Osteocyte (in vitro differentiated cells): Measurements from ENCODE around the gene CTRB1. TPM values are rescaled to one million over a fixed set of nuclear protein-coding genes. Genes with fewer than 3 reads are reported as not detected.

Experiments used
- DNase-seq: peaks from one replicate; pipeline ENCODE4 v3.0.0; 2021; ENCODE audit warnings: mixed read lengths; ENCODE audit not compliant: unreplicated experiment; ENCODE audit errors: extremely low spot score
- H3K27ac Mint-ChIP-seq: one replicate; pipeline ENCODE4 v1.8.0; 2021; ENCODE audit warnings: mild to moderate bottlenecking, mixed read lengths; ENCODE audit not compliant: unreplicated experiment
- H3K27me3 Mint-ChIP-seq: one replicate; pipeline ENCODE4 v1.8.0; 2021; ENCODE audit warnings: mixed read lengths; ENCODE audit not compliant: unreplicated experiment
- H3K36me3 Mint-ChIP-seq: one replicate; pipeline ENCODE4 v1.8.0; 2021; ENCODE audit warnings: mixed read lengths; ENCODE audit not compliant: unreplicated experiment
- H3K4me1 Mint-ChIP-seq: one replicate; pipeline ENCODE4 v1.8.0; 2021; ENCODE audit warnings: mixed read lengths; ENCODE audit not compliant: unreplicated experiment
- H3K4me3 Mint-ChIP-seq: one replicate; pipeline ENCODE4 v1.8.0; 2021; ENCODE audit warnings: mild to moderate bottlenecking, moderate library complexity, mixed read lengths; ENCODE audit not compliant: unreplicated experiment
- H3K9me3 Mint-ChIP-seq: one replicate; pipeline ENCODE4 v1.8.0; 2021; ENCODE audit warnings: mixed read lengths; ENCODE audit not compliant: unreplicated experiment
- total RNA-seq: library from RNA; stranded (reverse); gene quantifications from 2 replicates; pipeline ENCODE4 v1.2.1, GENCODE V29; 2021
- TF ChIP-seq, protein P1 (sequence below): fragments of 200-600 bp; sonication (generic); IDR thresholded peaks from 2 replicates; pipeline ENCODE4 v1.5.0; 2021; ENCODE audit warnings: antibody characterized with exemption, mild to moderate bottlenecking, moderate library complexity

CTRB1 gene
- total RNA-seq, 1 donor from 2014 or later = not detected

DNA sequence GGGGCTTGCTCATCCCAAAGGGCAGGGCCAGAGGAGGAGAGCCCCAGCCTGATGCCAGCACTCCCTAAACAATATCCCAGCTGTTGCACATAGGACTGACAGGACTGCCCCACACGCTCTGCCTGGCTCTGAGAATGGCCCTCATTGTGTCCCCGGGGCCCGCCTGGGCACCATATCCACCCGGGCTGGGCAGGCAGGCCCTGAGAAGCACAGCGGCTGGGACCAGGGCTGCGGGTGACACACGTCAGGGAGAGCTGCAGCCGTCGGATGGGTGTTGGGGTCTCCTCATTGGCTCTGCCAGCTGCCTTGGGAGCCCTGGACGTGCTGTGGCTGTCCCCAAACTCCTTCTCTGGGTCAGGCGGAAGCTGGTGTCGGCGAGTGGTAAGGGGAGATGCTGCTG lies 28.5 kb downstream of the CTRB1 start:
- peaks cover 6% of the 10 kb centered on the region for H3K36me3 Mint-ChIP-seq
- H3K4me3 Mint-ChIP-seq = no peak overlapping the region
- no peaks in the 10 kb centered on the region for H3K27me3 Mint-ChIP-seq
- peaks cover 83% of the 10 kb centered on the region for H3K4me1 Mint-ChIP-seq
- DNase-seq = no peak
- H3K9me3 Mint-ChIP-seq = no peaks in the 10 kb centered on the region
- TF ChIP-seq, protein P1, sequence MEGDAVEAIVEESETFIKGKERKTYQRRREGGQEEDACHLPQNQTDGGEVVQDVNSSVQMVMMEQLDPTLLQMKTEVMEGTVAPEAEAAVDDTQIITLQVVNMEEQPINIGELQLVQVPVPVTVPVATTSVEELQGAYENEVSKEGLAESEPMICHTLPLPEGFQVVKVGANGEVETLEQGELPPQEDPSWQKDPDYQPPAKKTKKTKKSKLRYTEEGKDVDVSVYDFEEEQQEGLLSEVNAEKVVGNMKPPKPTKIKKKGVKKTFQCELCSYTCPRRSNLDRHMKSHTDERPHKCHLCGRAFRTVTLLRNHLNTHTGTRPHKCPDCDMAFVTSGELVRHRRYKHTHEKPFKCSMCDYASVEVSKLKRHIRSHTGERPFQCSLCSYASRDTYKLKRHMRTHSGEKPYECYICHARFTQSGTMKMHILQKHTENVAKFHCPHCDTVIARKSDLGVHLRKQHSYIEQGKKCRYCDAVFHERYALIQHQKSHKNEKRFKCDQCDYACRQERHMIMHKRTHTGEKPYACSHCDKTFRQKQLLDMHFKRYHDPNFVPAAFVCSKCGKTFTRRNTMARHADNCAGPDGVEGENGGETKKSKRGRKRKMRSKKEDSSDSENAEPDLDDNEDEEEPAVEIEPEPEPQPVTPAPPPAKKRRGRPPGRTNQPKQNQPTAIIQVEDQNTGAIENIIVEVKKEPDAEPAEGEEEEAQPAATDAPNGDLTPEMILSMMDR = no peak
- H3K27ac Mint-ChIP-seq = peak overlapping the region; percentile 98

DNA sequence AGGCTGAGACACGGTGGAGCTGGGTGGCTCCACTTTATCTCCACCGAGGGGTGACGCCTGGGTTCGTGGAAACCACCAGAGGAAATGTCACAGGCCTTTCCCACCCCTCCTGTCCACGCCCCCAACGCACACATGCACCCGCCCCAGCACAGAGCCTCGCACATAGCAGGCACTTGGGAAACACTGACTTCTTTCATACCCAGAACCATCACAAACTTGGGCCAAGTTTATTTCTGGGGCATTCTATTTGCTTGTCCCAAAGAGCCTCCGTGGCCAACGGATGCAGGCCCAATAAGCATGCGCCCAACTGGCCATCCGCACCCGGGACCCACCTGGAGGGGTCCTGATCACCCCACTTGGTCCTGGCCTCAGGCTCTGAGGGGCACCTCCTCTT lies 29.4 kb downstream of the CTRB1 start:
- H3K27me3 Mint-ChIP-seq = no peaks in the 10 kb centered on the region
- H3K4me3 Mint-ChIP-seq = peak overlapping the region; percentile 59
- H3K4me1 Mint-ChIP-seq = peaks cover 85% of the 10 kb centered on the region
- DNase-seq = no peak
- no peaks in the 10 kb centered on the region for H3K36me3 Mint-ChIP-seq
- TF ChIP-seq, protein P1 = no peak
- no peaks in the 10 kb centered on the region for H3K9me3 Mint-ChIP-seq
- peak overlapping the region; percentile 98 for H3K27ac Mint-ChIP-seq

DNA sequence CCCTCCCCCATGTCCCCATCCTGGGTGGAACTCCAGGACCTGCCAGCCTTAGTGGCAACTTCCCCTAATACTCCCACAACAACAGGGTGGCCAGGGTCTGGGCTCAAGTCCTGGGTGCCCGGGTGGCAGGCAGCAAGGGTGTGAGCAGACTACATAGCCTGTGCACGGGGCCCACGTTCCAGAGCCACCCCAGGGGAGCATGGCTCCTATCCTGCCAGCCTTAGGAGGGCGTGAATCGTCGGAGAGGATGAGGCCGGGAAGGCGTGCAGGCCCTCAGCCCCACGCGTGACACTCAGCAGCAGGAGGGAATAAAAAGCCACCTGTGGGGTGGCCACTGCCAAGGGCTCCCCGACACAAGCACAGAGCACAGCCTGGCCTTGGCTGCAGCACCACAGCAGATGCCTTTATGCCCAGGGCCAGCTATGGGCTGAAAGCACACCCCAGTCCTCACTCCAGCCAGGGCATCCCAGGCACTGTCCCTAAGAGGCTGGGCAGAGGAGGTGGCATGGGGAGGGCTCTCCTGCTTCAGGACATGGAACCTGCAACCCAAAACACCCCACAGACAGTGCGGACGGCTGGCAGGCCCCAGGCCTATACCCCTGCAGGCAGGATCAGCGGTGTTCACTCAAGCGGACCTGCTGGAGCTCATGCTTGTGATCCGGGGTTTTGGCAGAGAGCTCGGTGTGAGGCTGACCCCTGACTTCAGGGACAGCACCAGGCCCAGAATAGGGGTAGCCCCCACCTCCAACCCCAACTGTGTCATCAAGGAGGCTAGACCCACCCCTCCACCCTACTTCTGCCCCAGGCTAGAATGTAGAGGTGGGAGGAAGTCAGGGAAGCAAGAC lies 30.0 kb downstream of the CTRB1 start:
- Mint-ChIP-seq H3K27me3 (no peaks in the 10 kb centered on the region), H3K9me3 (no peaks in the 10 kb centered on the region), H3K27ac (peak overlapping the region; percentile 98), H3K4me1 (peaks cover 85% of the 10 kb centered on the region), H3K4me3 (peak overlapping the region; percentile 86), H3K36me3 (no peaks in the 10 kb centered on the region)
- TF ChIP-seq, protein P1 = no peak
- no peak for DNase-seq

DNA sequence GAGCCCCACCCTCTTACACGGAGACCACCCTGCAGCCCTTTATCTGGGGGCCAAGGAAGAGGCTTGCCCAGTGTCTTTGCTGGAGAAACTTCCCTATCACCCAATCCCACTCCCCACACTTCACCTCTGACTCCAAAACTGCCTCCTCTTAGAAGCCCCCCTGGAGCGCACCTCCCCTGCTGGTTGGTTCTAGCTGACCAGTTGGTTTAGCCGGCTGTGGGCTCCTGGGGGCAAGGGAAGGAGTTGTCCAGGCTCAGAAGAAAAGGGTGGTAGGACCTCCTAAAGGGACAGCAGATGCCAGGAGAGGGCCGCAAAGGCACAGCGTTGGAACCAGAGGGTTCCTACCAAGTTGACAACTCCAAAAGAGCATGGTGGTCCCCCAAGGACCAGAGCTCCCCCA lies 30.7 kb downstream of the CTRB1 start:
- Mint-ChIP-seq H3K27me3 (no peaks in the 10 kb centered on the region), H3K4me3 (peak overlapping the region; percentile 86), H3K27ac (peak overlapping the region; percentile 87), H3K9me3 (no peaks in the 10 kb centered on the region), H3K36me3 (no peaks in the 10 kb centered on the region), H3K4me1 (peaks cover 85% of the 10 kb centered on the region)
- TF ChIP-seq, protein P1 = no peak
- no peak for DNase-seq

DNA sequence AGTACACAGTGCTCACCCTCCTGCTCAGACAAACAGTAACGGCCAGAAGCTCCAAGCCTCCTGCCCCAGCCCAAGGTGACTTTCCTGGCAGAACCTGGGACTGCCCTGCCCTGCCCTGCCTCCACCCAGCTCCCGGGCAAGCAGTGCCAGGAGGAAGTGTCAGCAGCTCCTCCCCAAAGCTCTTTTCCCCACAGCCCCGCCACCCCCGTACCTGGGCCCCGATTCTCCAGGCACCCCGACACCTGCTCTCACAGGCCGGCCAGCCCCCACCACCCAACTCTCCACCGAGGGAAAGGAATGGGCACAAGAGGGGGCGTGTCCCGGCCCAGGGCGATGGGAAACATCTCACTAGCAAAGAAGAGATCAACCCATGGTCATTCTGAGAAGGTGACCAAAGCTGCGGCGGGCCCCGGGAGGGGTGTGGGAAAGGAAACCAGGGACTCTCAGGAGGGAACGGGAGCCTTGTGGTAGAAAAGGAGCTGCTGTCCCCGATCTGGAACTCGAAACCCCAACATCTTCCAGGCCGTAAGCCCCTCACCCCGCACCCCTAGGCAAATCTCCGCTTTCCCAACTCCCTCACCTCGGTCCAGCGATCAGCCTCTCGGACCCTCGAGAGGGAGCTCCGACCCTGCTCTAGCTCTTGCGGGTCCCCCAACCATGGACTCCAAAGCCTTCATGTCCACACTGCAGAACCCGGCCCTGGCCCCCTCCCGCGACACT lies 31.5 kb downstream of the CTRB1 start:
- Mint-ChIP-seq H3K27me3 (no peaks in the 10 kb centered on the region), H3K4me1 (peaks cover 87% of the 10 kb centered on the region), H3K27ac (peak overlapping the region; percentile 87), H3K4me3 (peak overlapping the region; percentile 86), H3K9me3 (no peaks in the 10 kb centered on the region), H3K36me3 (no peaks in the 10 kb centered on the region)
- no peak for DNase-seq
- TF ChIP-seq, protein P1 = no peak
